Ramos (cell line): Measurements from ENCODE around the gene MZF1.
"Not testable (repeated sequence)": the region's sequence is repeated elsewhere in the genome, so short reads cannot be mapped to it uniquely, and the experiment has no call there.

Experiments used
- in situ Hi-C: fragments of 300-500 bp; cut with MboI; formaldehyde crosslinking; loops from one replicate; pipeline ENCODE4 v1.14.3; 2022; ENCODE audit warnings: low sequenced_read_pairs; ENCODE audit not compliant: unreplicated experiment

Gene MZF1

GRCh38 chr19:58543826-58544590, 29.1 kb downstream of the MZF1 start, which contains the start of gene TRIM28:
TSS of gene TRIM28 (plus strand) at chr19:58544064. CDS start at chr19:58544758, 694 bp downstream.
- in situ Hi-C loops, result no loop called here

- in situ Hi-C loops, result not testable (repeated sequence)
Measured at GRCh38 chr19:58542641-58543372, 30.3 kb downstream of the MZF1 start.

DNA sequence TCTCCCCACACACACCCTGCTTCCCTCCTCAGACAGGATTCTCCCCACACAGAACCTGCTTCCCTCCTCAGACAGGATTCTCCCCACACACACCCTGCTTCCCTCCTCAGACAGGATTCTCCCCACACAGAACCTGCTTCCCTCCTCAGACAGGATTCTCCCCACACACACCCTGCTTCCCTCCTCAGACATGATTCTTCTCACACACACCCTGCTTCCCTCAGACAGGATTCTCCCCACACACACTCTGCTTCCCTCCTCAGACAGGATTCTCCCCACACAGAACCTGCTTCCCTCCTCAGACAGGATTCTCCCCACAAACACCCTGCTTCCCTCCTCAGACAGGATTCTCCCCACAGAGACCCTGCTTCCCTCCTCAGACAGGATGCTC, 34.0 kb downstream of the MZF1 start:
- in situ Hi-C loops, result not testable (repeated sequence)

DNA sequence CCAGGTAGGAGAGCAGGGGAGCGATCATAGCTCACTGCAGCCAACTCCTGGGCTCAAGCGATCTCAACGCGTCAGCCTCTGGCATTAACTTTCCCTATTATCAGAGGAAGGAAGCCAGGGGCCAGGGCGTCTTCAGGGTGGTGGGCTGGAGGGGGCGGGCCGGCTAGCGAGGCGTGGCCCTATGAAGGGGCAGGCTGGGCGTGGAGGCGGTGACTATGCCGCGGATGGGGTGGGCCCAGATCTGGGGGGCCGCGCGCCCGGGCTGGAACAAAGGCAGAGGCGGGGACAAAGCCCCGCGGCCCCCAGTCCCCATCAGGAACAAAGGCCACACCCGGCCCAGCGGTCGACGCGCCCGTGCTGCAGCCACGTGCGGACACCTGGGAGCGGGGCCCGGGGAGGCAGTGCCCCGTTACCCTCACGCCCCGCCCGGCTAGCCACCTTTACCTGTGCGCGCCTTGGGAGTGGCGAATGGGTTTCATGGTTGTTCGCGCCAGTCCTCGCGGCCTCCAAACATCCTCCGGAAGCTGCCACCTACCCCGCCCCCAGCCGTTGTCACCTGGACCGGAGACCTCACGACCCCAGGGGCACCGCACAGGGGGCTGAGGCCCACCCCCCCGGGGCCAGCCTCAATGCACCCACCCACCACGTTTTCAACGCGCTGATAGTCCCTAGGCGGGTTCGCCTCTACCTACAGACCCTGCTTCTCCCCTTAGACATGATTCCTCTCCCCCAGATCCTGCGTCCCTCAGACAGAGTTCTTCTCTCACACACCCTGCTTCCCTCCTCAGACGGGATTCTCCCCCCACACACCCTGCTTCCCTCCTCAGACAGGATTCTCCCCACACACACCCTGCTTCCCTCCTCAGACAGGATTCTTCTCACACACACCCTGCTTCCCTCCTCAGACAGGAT, 34.6 kb downstream of the MZF1 start:
- in situ Hi-C loops, result no loop called here

DNA sequence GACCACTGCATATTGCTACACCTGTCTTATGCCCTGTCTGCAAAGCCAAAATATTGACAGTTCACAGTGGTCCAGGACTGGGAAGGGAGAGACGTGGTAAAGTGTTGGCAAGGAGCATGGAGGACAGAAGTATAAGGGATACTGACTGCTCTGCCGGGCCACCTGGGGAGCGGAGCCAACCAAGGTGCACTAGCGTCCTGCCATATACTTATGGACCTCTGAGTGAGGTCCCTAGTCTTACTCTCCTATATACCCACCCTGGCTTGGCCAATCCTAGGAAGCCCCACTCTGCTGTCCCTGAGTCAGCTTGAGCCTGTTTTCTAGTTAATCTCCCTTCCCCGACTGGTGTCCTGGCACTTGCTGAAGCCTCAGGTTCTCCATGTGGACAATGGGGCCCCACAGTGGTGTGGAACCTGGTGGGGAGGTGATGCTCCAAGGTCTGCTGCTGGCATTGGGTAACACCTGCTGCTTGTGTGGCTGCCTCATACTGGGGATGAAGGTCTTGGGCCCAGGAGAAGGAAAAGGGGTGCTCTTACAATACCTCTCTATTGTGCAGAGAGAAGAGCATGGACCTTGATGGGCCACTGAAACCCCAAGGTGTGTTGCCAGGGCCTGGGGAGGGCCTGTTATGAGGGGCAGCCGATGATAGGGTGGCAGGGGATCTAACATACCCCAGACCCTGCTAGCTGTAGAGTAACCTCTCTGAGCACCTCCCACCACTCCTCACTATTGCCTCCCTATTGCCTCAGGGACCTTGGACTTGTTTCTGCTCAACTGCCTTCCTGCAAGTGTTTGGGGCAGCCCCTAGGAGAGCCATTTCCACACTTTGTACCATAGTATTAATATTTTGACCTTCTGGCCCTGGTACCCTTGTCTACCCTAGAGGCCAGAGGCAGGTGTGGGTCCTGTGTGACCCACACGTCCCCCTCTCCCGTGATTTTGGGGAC, 36.0 kb downstream of the MZF1 start:
- in situ Hi-C loops, result no loop called here

- in situ Hi-C loops, result no loop called here
Measured at GRCh38 chr19:58535857-58536256, 37.3 kb downstream of the MZF1 start.

DNA sequence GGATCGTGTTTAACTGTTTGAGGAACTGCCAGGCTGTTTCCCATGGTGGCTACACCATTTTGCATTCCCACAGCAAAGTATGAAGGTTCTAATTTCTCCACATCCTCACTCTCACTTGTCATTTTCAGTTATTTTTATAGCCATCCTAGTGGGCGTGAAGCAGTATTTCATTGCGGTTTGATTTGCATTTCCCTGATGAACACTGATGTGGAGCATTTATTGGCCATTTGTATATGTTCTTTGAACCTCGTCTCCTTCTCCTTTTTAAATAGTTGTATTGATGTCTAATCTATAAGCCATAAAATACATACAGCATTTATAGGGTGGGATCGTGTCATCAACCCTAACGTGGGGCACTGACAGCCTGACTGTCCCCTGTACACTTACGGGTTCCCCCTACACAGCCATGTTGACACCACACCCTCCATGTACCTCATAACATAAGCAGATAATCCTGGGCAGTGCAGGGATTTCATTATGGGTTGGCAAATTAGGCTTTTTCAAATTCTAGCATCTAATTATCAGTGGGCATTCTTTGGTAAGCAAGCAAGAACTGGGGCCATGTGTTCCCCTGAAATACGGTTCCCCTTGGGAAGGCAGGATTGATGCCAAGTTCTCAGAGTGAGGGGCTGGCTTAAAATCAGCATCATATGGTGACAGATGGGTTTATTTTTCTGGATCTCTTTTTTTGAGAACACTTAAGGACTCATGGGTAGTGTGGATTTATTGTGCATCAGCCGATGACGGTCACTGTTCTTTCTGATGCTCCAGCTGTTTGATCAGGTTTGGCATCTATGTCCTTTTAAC, 41.9 kb downstream of the MZF1 start:
- in situ Hi-C loops, result no loop called here

- in situ Hi-C loops, result no loop called here
Measured at GRCh38 chr19:58529405-58529804, 43.7 kb downstream of the MZF1 start.

- in situ Hi-C loops, result no loop called here
Measured at GRCh38 chr19:58522709-58523108, 50.4 kb downstream of the MZF1 start.

- in situ Hi-C loops, result no loop called here
Measured at GRCh38 chr19:58521651-58522050, 51.5 kb downstream of the MZF1 start.

DNA sequence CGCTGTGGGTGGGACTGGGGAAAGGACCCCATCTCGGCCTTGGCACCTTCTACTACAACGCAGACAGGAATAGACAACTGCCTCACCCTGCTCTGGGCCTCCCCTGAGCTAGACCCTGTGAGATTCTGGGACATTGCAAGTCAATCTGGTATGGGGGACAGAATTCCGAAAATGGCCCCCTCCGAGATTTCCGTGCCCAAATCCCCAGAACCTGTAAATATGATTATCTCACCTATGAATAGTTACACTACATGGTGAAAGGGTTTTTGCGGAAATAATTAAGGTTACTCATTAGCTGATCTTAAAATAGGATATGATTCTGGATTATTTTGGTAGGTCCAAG, 52.9 kb downstream of the MZF1 start:
- in situ Hi-C loops, result no loop called here

DNA sequence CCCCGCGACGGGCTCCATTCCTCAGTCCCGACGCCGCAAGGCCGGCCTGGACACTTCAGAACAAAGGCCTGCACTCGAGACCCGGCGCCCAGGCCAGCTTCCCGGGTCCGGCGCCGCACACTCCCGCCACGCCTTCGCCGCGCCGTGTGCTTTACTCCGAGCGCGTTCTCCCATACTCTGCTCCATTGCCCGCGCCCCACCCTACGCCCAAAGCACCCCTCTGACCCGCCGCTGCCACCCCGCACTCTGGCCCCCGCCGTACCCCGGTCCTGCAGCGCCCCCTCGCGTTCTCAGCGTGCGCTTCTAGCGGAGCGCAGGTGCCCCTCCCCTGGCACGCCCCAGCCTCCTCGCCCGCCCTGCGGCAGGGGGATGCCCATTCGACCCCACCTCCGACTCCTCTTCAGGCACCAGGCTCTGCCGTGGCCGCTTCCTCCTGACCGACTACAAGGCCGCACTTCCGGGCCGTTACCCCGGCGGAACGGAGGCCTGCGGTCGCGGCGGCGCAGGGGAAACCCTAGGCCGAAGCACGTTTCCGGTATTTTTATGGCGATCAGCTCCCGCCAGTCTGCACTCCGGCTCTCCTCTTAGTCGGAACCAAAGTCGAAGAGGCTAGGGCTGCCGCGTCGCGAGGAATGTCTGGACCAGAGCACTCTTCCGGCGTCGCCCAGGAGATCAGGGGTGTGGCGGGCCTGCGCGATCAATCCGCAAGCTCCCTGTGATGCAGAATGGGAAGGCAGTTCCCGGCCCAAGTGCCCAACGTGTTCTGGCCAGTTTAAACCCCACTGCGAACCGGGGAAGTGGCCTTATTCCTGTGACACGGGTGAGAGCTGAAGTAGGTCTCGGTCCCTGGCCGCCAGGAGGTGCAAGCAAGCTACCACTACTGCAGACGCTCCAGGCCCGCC, 53.5 kb downstream of the MZF1 start, which contains the start of gene ZBTB45:
ZBTB45 (minus strand) TSS at position 456 of the 902 bp plus-strand sequence. CDS start 2,137 bp downstream, outside the sequence.
- in situ Hi-C loops, result no loop called here

GRCh38 chr19:58519087-58519354, 54.1 kb downstream of the MZF1 start:
- in situ Hi-C loops, result no loop called here

DNA sequence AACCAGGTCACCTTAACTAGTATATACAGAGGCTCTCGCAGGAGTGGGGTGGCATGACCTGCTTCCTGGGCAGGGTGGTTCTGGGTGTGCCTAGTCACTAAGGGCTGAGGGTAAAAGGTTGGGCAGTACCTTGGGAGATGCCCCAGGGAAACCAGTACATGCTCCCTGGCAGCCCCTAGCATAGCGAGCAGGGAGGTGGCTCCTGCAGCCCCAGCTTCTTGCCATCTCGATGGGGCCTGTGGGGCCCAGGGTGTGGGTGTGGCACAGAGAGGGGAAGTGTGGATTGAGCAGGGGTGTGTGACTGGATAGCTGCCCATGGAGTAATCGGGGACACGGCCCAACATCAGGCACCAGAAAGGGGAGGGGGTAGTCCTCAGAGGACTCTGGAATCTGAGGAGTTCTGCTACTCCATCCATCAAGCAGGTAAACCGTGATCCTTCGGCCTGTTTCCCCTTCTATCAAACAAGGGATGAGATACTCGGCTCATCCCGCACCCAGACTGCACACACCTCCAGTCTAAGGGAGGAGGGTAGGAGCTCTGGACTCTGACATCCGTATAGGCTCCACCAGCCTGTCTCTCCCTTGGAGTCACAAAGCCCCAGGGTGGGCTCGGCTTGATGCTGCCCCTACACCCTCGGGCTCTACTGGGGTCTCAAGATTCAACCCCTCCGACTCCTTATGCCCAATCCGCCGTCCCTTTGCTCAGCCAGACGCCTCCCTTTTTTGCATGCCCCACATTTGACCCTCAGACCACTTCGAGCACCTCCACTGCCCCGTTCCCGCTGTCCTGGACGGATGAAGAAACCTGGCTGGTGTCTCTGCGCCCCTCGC, 54.7 kb downstream of the MZF1 start:
- in situ Hi-C loops, result no loop called here

DNA sequence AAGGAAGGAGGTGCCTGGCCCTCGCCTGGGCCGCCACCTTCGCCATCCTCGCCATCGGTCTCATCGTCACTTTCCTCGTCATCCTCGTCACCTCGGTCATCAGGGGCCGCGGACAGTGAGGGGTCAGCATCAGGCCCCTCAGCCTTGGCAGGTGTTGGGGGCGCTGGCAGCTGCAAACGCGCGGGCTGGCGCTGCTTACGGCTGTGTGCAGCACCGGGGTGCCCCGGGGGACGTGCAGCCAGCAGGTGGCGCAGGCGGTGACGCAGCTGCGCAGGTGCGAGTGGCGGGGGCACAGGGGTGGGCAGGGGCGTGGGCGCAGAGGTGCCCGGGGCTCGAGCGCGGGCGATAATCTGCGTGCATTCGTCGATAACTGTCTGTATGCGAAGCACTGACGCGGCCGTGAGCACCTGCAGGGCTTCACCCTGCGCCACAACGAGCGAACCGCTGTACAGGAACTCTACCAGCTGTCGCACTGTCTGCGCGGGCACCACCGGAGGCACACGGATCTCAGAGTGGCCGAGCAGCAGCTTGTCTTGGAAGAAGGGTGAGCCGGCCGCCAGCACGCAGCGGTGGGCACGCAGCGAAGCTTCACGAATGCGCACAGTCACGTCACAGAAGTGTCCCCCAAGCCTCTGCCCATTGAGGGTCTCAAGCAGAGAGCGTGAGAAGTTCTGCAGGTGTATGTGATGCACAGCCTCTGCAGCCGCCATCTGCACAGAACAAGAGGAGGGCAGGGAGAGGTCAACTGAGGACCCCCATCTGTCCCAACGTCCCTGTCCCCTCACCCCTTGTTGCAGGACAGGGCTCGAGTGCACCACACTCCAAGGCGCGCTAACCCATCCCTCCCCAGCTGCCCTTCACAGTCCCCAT, 55.9 kb downstream of the MZF1 start:
- in situ Hi-C loops, result no loop called here

DNA sequence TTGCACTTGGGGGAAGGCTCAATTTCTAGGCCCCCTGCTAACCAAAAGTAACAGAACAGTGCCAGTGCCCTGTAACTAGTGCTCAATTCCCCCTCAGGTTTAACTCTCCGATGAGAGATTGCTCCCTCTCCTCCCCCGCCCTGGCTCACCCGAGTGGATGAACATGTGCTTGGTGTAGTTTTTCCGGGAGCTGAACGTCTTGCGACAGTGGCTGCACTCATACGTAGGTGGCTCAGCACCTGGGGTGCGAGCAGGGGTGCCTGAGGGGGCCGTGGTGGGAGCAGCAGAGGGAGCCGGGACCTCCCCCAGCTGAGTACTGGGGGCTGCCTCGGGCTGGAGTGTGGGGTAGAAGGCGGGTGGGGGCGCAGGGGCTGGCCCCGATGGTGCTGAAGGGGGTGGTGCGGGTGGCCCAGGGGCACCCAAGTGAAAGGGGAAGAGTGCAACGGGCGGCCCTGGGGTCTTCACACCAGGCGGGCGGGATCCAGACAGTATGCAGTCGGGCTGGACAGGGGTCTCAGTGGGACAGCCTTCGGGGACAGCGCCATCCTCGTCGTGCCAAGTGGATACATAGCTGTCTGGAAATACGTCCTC, 56.8 kb downstream of the MZF1 start:
- in situ Hi-C loops, result no loop called here
